Midbrain (tissue), 1 donor: Measurements from ENCODE around the gene CNTNAP2.
A peak's percentile ranks its signal among the peaks of the same experiment; 100 is the strongest.
"Not testable (repeated sequence)": the region's sequence is repeated elsewhere in the genome, so short reads cannot be mapped to it uniquely, and the experiment has no call there.

Experiments used
- DNase-seq: peaks from one replicate; lab custom pipeline; 2025; lab: John Stamatoyannopoulos, UW

The CNTNAP2 gene

GRCh38 chr7:147759327-147759943, 1642.8 kb downstream of the CNTNAP2 start:
- no peak for DNase-seq

GRCh38 chr7:147765301-147765700, 1648.7 kb downstream of the CNTNAP2 start:
- DNase-seq: no peak

- peak; percentile 78 for DNase-seq
Observed at GRCh38 chr7:147771344-147771743, 1654.7 kb downstream of the CNTNAP2 start.

GRCh38 chr7:147774461-147774860, 1657.9 kb downstream of the CNTNAP2 start:
- DNase-seq: no peak

GRCh38 chr7:147775516-147776284, 1659.1 kb downstream of the CNTNAP2 start:
- DNase-seq: no peak

GRCh38 chr7:147777309-147777708, 1660.7 kb downstream of the CNTNAP2 start:
- no peak for DNase-seq

GRCh38 chr7:147779949-147780348, 1663.3 kb downstream of the CNTNAP2 start:
- no peak for DNase-seq

- no peak for DNase-seq
Observed at GRCh38 chr7:147796581-147796980, 1680.0 kb downstream of the CNTNAP2 start.

GRCh38 chr7:147798001-147798400, 1681.4 kb downstream of the CNTNAP2 start:
- DNase-seq: no peak

- not testable (repeated sequence) for DNase-seq
Observed at GRCh38 chr7:147801762-147802161, 1685.2 kb downstream of the CNTNAP2 start.

GRCh38 chr7:147803151-147803550, 1686.5 kb downstream of the CNTNAP2 start:
- DNase-seq: no peak

GRCh38 chr7:147803606-147804005, 1687.0 kb downstream of the CNTNAP2 start:
- no peak for DNase-seq

GRCh38 chr7:147804032-147804431, 1687.4 kb downstream of the CNTNAP2 start:
- DNase-seq: no peak

GRCh38 chr7:147805996-147806576, 1689.5 kb downstream of the CNTNAP2 start:
- no peak for DNase-seq

- DNase-seq: no peak
Observed at GRCh38 chr7:147809786-147810185, 1693.2 kb downstream of the CNTNAP2 start.

GRCh38 chr7:147810269-147810668, 1693.7 kb downstream of the CNTNAP2 start:
- DNase-seq: no peak

- DNase-seq: no peak
Observed at GRCh38 chr7:147811923-147812322, 1695.3 kb downstream of the CNTNAP2 start.

- no peak for DNase-seq
Observed at GRCh38 chr7:147813316-147813715, 1696.7 kb downstream of the CNTNAP2 start.

- no peak for DNase-seq
Observed at GRCh38 chr7:147818317-147818716, 1701.7 kb downstream of the CNTNAP2 start.

GRCh38 chr7:147824671-147825070, 1708.1 kb downstream of the CNTNAP2 start:
- no peak for DNase-seq

GRCh38 chr7:147829016-147829415, 1712.4 kb downstream of the CNTNAP2 start:
- no peak for DNase-seq

GRCh38 chr7:147833557-147833956, 1717.0 kb downstream of the CNTNAP2 start:
- DNase-seq: no peak

GRCh38 chr7:147833970-147834369, 1717.4 kb downstream of the CNTNAP2 start:
- DNase-seq: peak; percentile 1
